ENCODE measurements around the gene KCNT1. TPM values are rescaled to one million over a fixed set of nuclear protein-coding genes. Genes with fewer than 3 reads are reported as not detected.
A peak's percentile ranks its signal among the peaks of the same experiment; 100 is the strongest.

KCNT1 gene
- total RNA-seq, 4 donors from 2014 or later = 0.09 TPM; not detected in 3

GRCh38 chr9:135794057-135794335, 92.0 kb downstream of the KCNT1 start:
- intact Hi-C loops (cut with DNase I) = loop anchor here (10.0 kb wide), 1 partner anchor 331 kb away; no protein-coding TSS in a partner anchor
- H3K4me3 ChIP-seq = no peak overlapping the region
- H3K27ac ChIP-seq = no peak overlapping the region
- H3K4me1 ChIP-seq = peaks cover 0 to 11% (median 0%) of the 10 kb centered on the region in 3 donors
- DNase-seq = no peak
- H3K36me3 ChIP-seq = no peaks in the 10 kb centered on the region
- WGBS, 2 donors = 82% methylated on average over 3 to 6 of the region's 7 CpGs
- peaks cover 0 to 8% (median 0%) of the 10 kb centered on the region in 4 donors for H3K27me3 ChIP-seq
- H3K9me3 ChIP-seq = no peaks in the 10 kb centered on the region
- TF ChIP-seq CTCF (IDR thresholded peaks at IDR 0.05) (no peak), POLR2A (IDR thresholded peaks at IDR 0.05) (no peak)

GRCh38 chr9:135794361-135794885, 92.4 kb downstream of the KCNT1 start:
- Histone ChIP-seq H3K36me3 (no peaks in the 10 kb centered on the region), H3K27ac (no peak overlapping the region), H3K4me3 (no peak overlapping the region), H3K4me1 (peaks cover 0 to 11% (median 0%) of the 10 kb centered on the region in 3 donors), H3K9me3 (no peaks in the 10 kb centered on the region), H3K27me3 (peaks cover 0 to 5% (median 0%) of the 10 kb centered on the region in 4 donors)
- TF ChIP-seq POLR2A (IDR thresholded peaks at IDR 0.05) = no peak
- TF ChIP-seq CTCF (IDR thresholded peaks at IDR 0.05) = no peak
- WGBS, 2 donors = 64 to 79% methylated on average over 2 to 5 of the region's 15 CpGs
- DNase-seq = no peak
- intact Hi-C loops (cut with DNase I) = loop anchor here (10.0 kb wide), 1 partner anchor 330 kb away; no protein-coding TSS in a partner anchor

GRCh38 chr9:135795391-135795790, 93.4 kb downstream of the KCNT1 start:
- Histone ChIP-seq H3K27me3 (no peaks in the 10 kb centered on the region), H3K4me1 (peaks cover 0 to 11% (median 0%) of the 10 kb centered on the region in 3 donors), H3K27ac (no peak overlapping the region), H3K9me3 (no peaks in the 10 kb centered on the region), H3K4me3 (no peak overlapping the region), H3K36me3 (no peaks in the 10 kb centered on the region)
- 83 to 87% methylated on average over 4 of the region's 4 CpGs for WGBS, 2 donors
- intact Hi-C loops (cut with DNase I) = loop anchor here (10.0 kb wide), 1 partner anchor 329 kb away; no protein-coding TSS in a partner anchor
- DNase-seq = no peak
- TF ChIP-seq POLR2A (IDR thresholded peaks at IDR 0.05) = no peak
- no peak for TF ChIP-seq CTCF (IDR thresholded peaks at IDR 0.05)

GRCh38 chr9:135796784-135797485, 95.0 kb downstream of the KCNT1 start:
- no peak overlapping the region for H3K27ac ChIP-seq
- H3K4me3 ChIP-seq = no peak overlapping the region
- WGBS, 2 donors = 55% methylated on average over 12 of the region's 22 CpGs; no CpG with 5 or more reads in 1 of the 2 donors
- H3K27me3 ChIP-seq = no peaks in the 10 kb centered on the region
- TF ChIP-seq POLR2A (IDR thresholded peaks at IDR 0.05) (no peak), CTCF (IDR thresholded peaks at IDR 0.05) (no peak)
- no peaks in the 10 kb centered on the region for H3K36me3 ChIP-seq
- DNase-seq = no peak
- H3K9me3 ChIP-seq = no peaks in the 10 kb centered on the region
- H3K4me1 ChIP-seq = peaks cover 0 to 11% (median 0%) of the 10 kb centered on the region in 3 donors
- intact Hi-C loops (cut with DNase I) = loop anchor here (10.0 kb wide), 1 partner anchor 328 kb away; no protein-coding TSS in a partner anchor

GRCh38 chr9:135797507-135798262, 95.7 kb downstream of the KCNT1 start:
- H3K4me1 ChIP-seq = peaks cover 0 to 11% (median 0%) of the 10 kb centered on the region in 3 donors
- no peaks in the 10 kb centered on the region for H3K27me3 ChIP-seq
- no peak overlapping the region for H3K27ac ChIP-seq
- DNase-seq = no peak
- 45% methylated on average over 16 to 17 of the region's 24 CpGs for WGBS, 2 donors
- H3K36me3 ChIP-seq = no peaks in the 10 kb centered on the region
- H3K9me3 ChIP-seq = no peaks in the 10 kb centered on the region
- H3K4me3 ChIP-seq = no peak overlapping the region
- intact Hi-C loops (cut with DNase I) = loop anchor here (10.0 kb wide), 1 partner anchor 327 kb away; no protein-coding TSS in a partner anchor
- TF ChIP-seq CTCF (IDR thresholded peaks at IDR 0.05) = peak in 4 of 6 experiments; percentile 32 to 64 (median 38)
- TF ChIP-seq POLR2A (IDR thresholded peaks at IDR 0.05) = no peak

Measured in esophagus squamous epithelium (tissue), 5 donors.